DOHH2 (cell line): Measurements from ENCODE around the gene SNU13.

Experiments used
- H3F3A ChIP-seq: fragments of 200-600 bp; sonication (generic), shearing (Covaris generic); 2 replicates; pipeline ENCODE4 v1.6.0; 2016; ENCODE audit warnings: antibody characterized with exemption, mild to moderate bottlenecking; ENCODE audit not compliant: control insufficient read depth, insufficient read depth
- H3K27ac ChIP-seq: fragments of 200-600 bp; sonication (generic); 2 replicates; pipeline ENCODE4 v1.5.1; 2014; ENCODE audit warnings: low read depth, mild to moderate bottlenecking, low read length, moderate library complexity
- H3K27me3 ChIP-seq: fragments of 200-600 bp; sonication (generic); 2 replicates; pipeline ENCODE4 v1.6.1; 2014; ENCODE audit warnings: mild to moderate bottlenecking, low read length, mixed read lengths; ENCODE audit not compliant: control insufficient read depth
- H3K36me3 ChIP-seq: fragments of 200-600 bp; sonication (generic); 2 replicates; pipeline ENCODE4 v1.6.1; 2014; ENCODE audit warnings: mild to moderate bottlenecking, low read length, moderate library complexity, mixed read lengths; ENCODE audit not compliant: control insufficient read depth
- H3K4me1 ChIP-seq: fragments of 200-600 bp; sonication (generic); 2 replicates; pipeline ENCODE4 v1.6.1; 2014; ENCODE audit warnings: mild to moderate bottlenecking, low read length, mixed read lengths; ENCODE audit not compliant: control insufficient read depth
- H3K4me2 ChIP-seq: fragments of 200-600 bp; sonication (generic); 2 replicates; pipeline ENCODE4 v1.6.0; 2014; ENCODE audit warnings: mild to moderate bottlenecking, low read length, moderate library complexity
- H3K4me3 ChIP-seq: fragments of 200-600 bp; sonication (generic); 2 replicates; pipeline ENCODE4 v1.5.1; 2014; ENCODE audit warnings: mild to moderate bottlenecking, low read length, mixed read lengths
- H3K79me2 ChIP-seq: fragments of 200-600 bp; sonication (generic); 2 replicates; pipeline ENCODE4 v1.6.1; 2014; ENCODE audit warnings: mild to moderate bottlenecking, low read length, mixed read lengths; ENCODE audit not compliant: control insufficient read depth
- H3K9me2 ChIP-seq: fragments of 200-600 bp; sonication (generic); replicated peaks from 2 replicates; pipeline ENCODE4 v1.6.1; 2014; ENCODE audit warnings: mild to moderate bottlenecking, low read length, mixed read lengths; ENCODE audit not compliant: control insufficient read depth
- H3K9me3 ChIP-seq: fragments of 200-600 bp; sonication (generic); 2 replicates; pipeline ENCODE4 v1.6.1; 2014; ENCODE audit warnings: antibody characterized with exemption, low read length, mixed read lengths; ENCODE audit not compliant: control insufficient read depth, insufficient read depth
- H4K20me1 ChIP-seq: fragments of 200-600 bp; sonication (generic); 2 replicates; pipeline ENCODE4 v1.6.0; 2014; ENCODE audit warnings: low read depth, mild to moderate bottlenecking, antibody characterized with exemption, low read length, moderate library complexity; ENCODE audit not compliant: control insufficient read depth, insufficient read depth
- CTCF ChIP-seq: fragments of 200-600 bp; sonication (generic); IDR thresholded peaks from one replicate; pipeline ENCODE4 v1.5.1; 2014; ENCODE audit warnings: antibody characterized with exemption, mild to moderate bottlenecking, low read depth, low read length; ENCODE audit not compliant: poor library complexity, severe bottlenecking
- EZH2phosphoT487 ChIP-seq: fragments of 200-600 bp; sonication (generic); IDR thresholded peaks from 2 replicates; pipeline ENCODE4 v1.6.1; 2017; ENCODE audit warnings: borderline replicate concordance, mild to moderate bottlenecking, antibody characterized with exemption, low read length, moderate library complexity, mixed read lengths

Gene SNU13

GRCh38 chr22:41709341-41709740 lies 20.7 kb upstream of the SNU13 start:
- no peak overlapping the region for H3K4me3 ChIP-seq
- no peaks in the 10 kb centered on the region for H3F3A ChIP-seq
- H3K27ac ChIP-seq = no peak overlapping the region
- H3K4me1 ChIP-seq = peaks cover 4% of the 10 kb centered on the region; the same call in 1 of the 2 replicates
- H4K20me1 ChIP-seq = no peaks in the 10 kb centered on the region
- H3K36me3 ChIP-seq = no peaks in the 10 kb centered on the region
- no peaks in the 10 kb centered on the region for H3K79me2 ChIP-seq
- H3K9me2 ChIP-seq = no peaks in the 10 kb centered on the region
- TF ChIP-seq CTCF (no peak), EZH2phosphoT487 (no peak)
- H3K27me3 ChIP-seq = no peaks in the 10 kb centered on the region
- no peak overlapping the region for H3K4me2 ChIP-seq
- H3K9me3 ChIP-seq = no peaks in the 10 kb centered on the region

GRCh38 chr22:41702763-41703162 lies 14.1 kb upstream of the SNU13 start:
- H3K27ac ChIP-seq = no peak overlapping the region
- H3K36me3 ChIP-seq = no peaks in the 10 kb centered on the region
- peaks cover 5% of the 10 kb centered on the region for H3F3A ChIP-seq
- H4K20me1 ChIP-seq = no peaks in the 10 kb centered on the region
- H3K79me2 ChIP-seq = no peaks in the 10 kb centered on the region
- H3K4me3 ChIP-seq = no peak overlapping the region
- no peaks in the 10 kb centered on the region for H3K27me3 ChIP-seq
- TF ChIP-seq EZH2phosphoT487 = no peak
- no peak for TF ChIP-seq CTCF
- no peak overlapping the region for H3K4me2 ChIP-seq
- peaks cover 4% of the 10 kb centered on the region; the same call in 1 of the 2 replicates for H3K9me3 ChIP-seq
- H3K4me1 ChIP-seq = peaks cover 10% of the 10 kb centered on the region
- H3K9me2 ChIP-seq = no peaks in the 10 kb centered on the region

GRCh38 chr22:41700108-41700364 lies 11.4 kb upstream of the SNU13 start:
- peaks cover 4% of the 10 kb centered on the region; the same call in 1 of the 2 replicates for H3K9me3 ChIP-seq
- H3K4me1 ChIP-seq = peaks cover 31% of the 10 kb centered on the region
- no peaks in the 10 kb centered on the region for H4K20me1 ChIP-seq
- H3F3A ChIP-seq = peaks cover 5% of the 10 kb centered on the region
- no peak overlapping the region for H3K27ac ChIP-seq
- no peaks in the 10 kb centered on the region for H3K9me2 ChIP-seq
- H3K36me3 ChIP-seq = no peaks in the 10 kb centered on the region
- TF ChIP-seq CTCF (no peak), EZH2phosphoT487 (no peak)
- no peak overlapping the region for H3K4me3 ChIP-seq
- no peak overlapping the region for H3K4me2 ChIP-seq
- H3K79me2 ChIP-seq = no peaks in the 10 kb centered on the region
- no peaks in the 10 kb centered on the region for H3K27me3 ChIP-seq
